Right ventricle myocardium superior (tissue), 1 donor: ENCODE measurements around the gene AMBRA1. TPM values are rescaled to one million over a fixed set of nuclear protein-coding genes. Genes with fewer than 3 reads are reported as not detected.
A peak's percentile ranks its signal among the peaks of the same experiment; 100 is the strongest.

ENCODE experiments used
- ATAC-seq: fragments of 200-7000 bp; cut with Tn5 transposase; one replicate; pipeline ENCODE4 v1.9.1; 2020; ENCODE audit warnings: mild to moderate bottlenecking; ENCODE audit not compliant: poor library complexity
- DNase-seq: peaks from one replicate; pipeline ENCODE4 v3.0.0-alpha.2; 2020
- intact Hi-C: fragments of 100-400 bp; cut with DNase I; formaldehyde crosslinking; loops from one replicate; pipeline ENCODE4 v1.11.2; 2022
- total RNA-seq: library from RNA; stranded (reverse); fragmentation: NEBNext Ultra II Directional; extraction: Animal tissue kit (Norgen Biotek cat#: 25700); gene quantifications from one replicate; pipeline ENCODE4 v1.2.1, GENCODE V29; 2021
- donor health status: DM: no; HTN: yes; CAD: no; lungs with severe emphysema.

Gene AMBRA1
- total RNA-seq, 1 donor from 2014 or later: 12.3 TPM

GRCh38 chr11:46617972-46618314 is 24.1 kb upstream of the AMBRA1 start:
- ATAC-seq: no peak
- intact Hi-C loops: loop anchor here (10.0 kb wide), 1 partner anchor 77 kb away; no protein-coding TSS in a partner anchor
- DNase-seq: no peak

- DNase-seq (peak; percentile 94), ATAC-seq (peak; percentile 99)
- intact Hi-C loops: loop anchor here (10.0 kb wide), 1 partner anchor 77 kb away; no protein-coding TSS in a partner anchor
Observed at GRCh38 chr11:46617134-46617971, 23.5 kb upstream of the AMBRA1 start, which contains the start of the genes ATG13 and HARBI1. TSS of gene ATG13 (plus strand) at chr11:46617553. CDS start at chr11:46644292, 26,739 bp downstream. TSS of gene HARBI1 (minus strand) at chr11:46617227. CDS start at chr11:46616237, 990 bp downstream.

- peak; percentile 13 for ATAC-seq
- intact Hi-C loops: loop anchor here (10.0 kb wide), 1 partner anchor 78 kb away; no protein-coding TSS in a partner anchor
- DNase-seq: no peak
Observed at GRCh38 chr11:46616551-46617133, 22.8 kb upstream of the AMBRA1 start.

GRCh38 chr11:46615756-46616155 is 21.9 kb upstream of the AMBRA1 start:
- DNase-seq (no peak), ATAC-seq (no peak)
- intact Hi-C loops: loop anchor here (10.0 kb wide), 1 partner anchor 79 kb away; no protein-coding TSS in a partner anchor

- ATAC-seq (no peak), DNase-seq (no peak)
- intact Hi-C loops: loop anchor here (10.0 kb wide), 1 partner anchor 82 kb away; no protein-coding TSS in a partner anchor
Observed at GRCh38 chr11:46612326-46612725, 18.5 kb upstream of the AMBRA1 start.

- ATAC-seq: peak; percentile 30
- DNase-seq: no peak
- intact Hi-C loops: loop anchor here (10.0 kb wide), 1 partner anchor 83 kb away; no protein-coding TSS in a partner anchor
Observed at GRCh38 chr11:46611526-46612304, 17.9 kb upstream of the AMBRA1 start.

GRCh38 chr11:46609386-46609785 is 15.6 kb upstream of the AMBRA1 start:
- ATAC-seq: no peak
- intact Hi-C loops: no loop called here
- no peak for DNase-seq

GRCh38 chr11:46607516-46607915 is 13.7 kb upstream of the AMBRA1 start:
- DNase-seq: no peak
- intact Hi-C loops: no loop called here
- ATAC-seq: no peak

GRCh38 chr11:46604796-46605195 is 11.0 kb upstream of the AMBRA1 start:
- intact Hi-C loops: no loop called here
- ATAC-seq (no peak), DNase-seq (no peak)

- ATAC-seq: no peak
- intact Hi-C loops: no loop called here
Observed at GRCh38 chr11:46603704-46604308, 10.0 kb upstream of the AMBRA1 start.

GRCh38 chr11:46601129-46601528 is 7.3 kb upstream of the AMBRA1 start:
- intact Hi-C loops: no loop called here
- peak; percentile 45 for ATAC-seq
- DNase-seq: no peak

More at GRCh38 chr11:46603704-46604308, 10.0 kb upstream of the AMBRA1 start:
- no peak for DNase-seq

- DNase-seq (no peak), ATAC-seq (peak; percentile 41)
- intact Hi-C loops: no loop called here
Observed at GRCh38 chr11:46600194-46600960, 6.6 kb upstream of the AMBRA1 start.

GRCh38 chr11:46599340-46600193 is 5.7 kb upstream of the AMBRA1 start:
- intact Hi-C loops: no loop called here
- peak; percentile 58 for ATAC-seq
- DNase-seq: no peak

GRCh38 chr11:46597609-46598219 is 3.9 kb upstream of the AMBRA1 start:
- DNase-seq (no peak), ATAC-seq (no peak)
- intact Hi-C loops: no loop called here

- intact Hi-C loops: no loop called here
- no peak for DNase-seq
- ATAC-seq: no peak
Observed at GRCh38 chr11:46597155-46597554, 3.3 kb upstream of the AMBRA1 start.

- ATAC-seq (no peak), DNase-seq (no peak)
- intact Hi-C loops: no loop called here
Observed at GRCh38 chr11:46594785-46595184, 962 bp upstream of the AMBRA1 start.

GRCh38 chr11:46594374-46594700 is 514 bp upstream of the AMBRA1 start:
- ATAC-seq: no peak
- no peak for DNase-seq
- intact Hi-C loops: no loop called here
